ENCODE measurements around the gene TSPAN31.

Gene TSPAN31

GRCh38 chr12:57726884-57727757 is 17.7 kb upstream of the TSPAN31 start:
- no peak for TF ChIP-seq GATA1 (IDR thresholded peaks at IDR 0.05; ENCODE audit: low read depth, low read length)
- TF ChIP-seq POLR2A (IDR thresholded peaks at IDR 0.05; ENCODE audit: low read length), result no peak
- DNase-seq, result no peak

GRCh38 chr12:57727758-57728395 is 17.0 kb upstream of the TSPAN31 start:
- no peak for DNase-seq
- TF ChIP-seq GATA1 (IDR thresholded peaks at IDR 0.05; ENCODE audit: low read depth, low read length), result no peak
- no peak for TF ChIP-seq POLR2A (IDR thresholded peaks at IDR 0.05; ENCODE audit: low read length)

- TF ChIP-seq POLR2A (IDR thresholded peaks at IDR 0.05; ENCODE audit: low read length), result no peak
- no peak for TF ChIP-seq GATA1 (IDR thresholded peaks at IDR 0.05; ENCODE audit: low read depth, low read length)
- no peak for DNase-seq
These were observed 15.5 kb upstream of the TSPAN31 start for GRCh38 chr12:57729321-57729844.

- DNase-seq, result no peak
These were observed 14.3 kb upstream of the TSPAN31 start for GRCh38 chr12:57730336-57731067.

GRCh38 chr12:57731411-57732080 is 13.3 kb upstream of the TSPAN31 start:
- no peak for TF ChIP-seq POLR2A (IDR thresholded peaks at IDR 0.05; ENCODE audit: low read length)
- no peak for TF ChIP-seq GATA1 (IDR thresholded peaks at IDR 0.05; ENCODE audit: low read depth, low read length)
- no peak for DNase-seq

More at GRCh38 chr12:57730336-57731067, 14.3 kb upstream of the TSPAN31 start:
- TF ChIP-seq POLR2A (IDR thresholded peaks at IDR 0.05; ENCODE audit: low read length), result no peak
- no peak for TF ChIP-seq GATA1 (IDR thresholded peaks at IDR 0.05; ENCODE audit: low read depth, low read length)

- no peak for TF ChIP-seq POLR2A (IDR thresholded peaks at IDR 0.05; ENCODE audit: low read length)
- TF ChIP-seq GATA1 (IDR thresholded peaks at IDR 0.05; ENCODE audit: low read depth, low read length), result no peak
These were observed 12.6 kb upstream of the TSPAN31 start for GRCh38 chr12:57732270-57732669.

GRCh38 chr12:57732726-57733593 is 11.9 kb upstream of the TSPAN31 start:
- no peak for DNase-seq
- TF ChIP-seq POLR2A (IDR thresholded peaks at IDR 0.05; ENCODE audit: low read length) (no peak), GATA1 (IDR thresholded peaks at IDR 0.05; ENCODE audit: low read depth, low read length) (no peak)

More at GRCh38 chr12:57732270-57732669, 12.6 kb upstream of the TSPAN31 start:
- DNase-seq, result no peak

GRCh38 chr12:57733928-57734327 is 10.9 kb upstream of the TSPAN31 start:
- no peak for DNase-seq
- TF ChIP-seq GATA1 (IDR thresholded peaks at IDR 0.05; ENCODE audit: low read depth, low read length), result no peak
- no peak for TF ChIP-seq POLR2A (IDR thresholded peaks at IDR 0.05; ENCODE audit: low read length)

GRCh38 chr12:57734591-57734990 is 10.2 kb upstream of the TSPAN31 start:
- DNase-seq, result no peak
- TF ChIP-seq GATA1 (IDR thresholded peaks at IDR 0.05; ENCODE audit: low read depth, low read length) (no peak), POLR2A (IDR thresholded peaks at IDR 0.05; ENCODE audit: low read length) (no peak)

GRCh38 chr12:57735198-57735855 is 9.5 kb upstream of the TSPAN31 start:
- no peak for DNase-seq
- no peak for TF ChIP-seq POLR2A (IDR thresholded peaks at IDR 0.05; ENCODE audit: low read length)
- no peak for TF ChIP-seq GATA1 (IDR thresholded peaks at IDR 0.05; ENCODE audit: low read depth, low read length)

- DNase-seq, result no peak
- TF ChIP-seq GATA1 (IDR thresholded peaks at IDR 0.05; ENCODE audit: low read depth, low read length), result no peak
- TF ChIP-seq POLR2A (IDR thresholded peaks at IDR 0.05; ENCODE audit: low read length), result no peak
These were observed 8.7 kb upstream of the TSPAN31 start for GRCh38 chr12:57735952-57736740.
